HEK293 (cell line): ENCODE data around the gene ELMO1.

Source experiments
- CTCF ChIA-PET: fragments of 350-600 bp; formaldehyde crosslinking; extraction: SDS; loops from one replicate; lab custom pipeline; 2021; ENCODE audit warnings: antibody characterized with exemption; lab: Yijun Ruan, JAX
- POLR2A ChIA-PET: fragments of 300-600 bp; formaldehyde crosslinking; extraction: SDS; loops from one replicate; lab custom pipeline; 2020; ENCODE audit warnings: antibody characterized with exemption, inconsistent platforms; lab: Yijun Ruan, JAX
- H3K27ac ChIP-seq: fragments of 200-500 bp; sonication (Bioruptor generic); 2 replicates; pipeline ENCODE4 v1.5.1; 2014; ENCODE audit warnings: low read depth, low read length, control low read depth, inconsistent platforms; ENCODE audit errors: extremely low read depth
- H3K36me3 ChIP-seq, 2 experiments: fragments of 200-500 bp in 1 of 2; sonication (Bioruptor generic) in 1 of 2; 1 replicate in 1 of 2; 2 replicates in 1 of 2; pipeline ENCODE4 v1.5.1; 2014 to 2017; ENCODE audit warnings: inconsistent platforms in 2 of 2, low read length in 2 of 2; ENCODE audit not compliant: control insufficient read depth in 2 of 2, insufficient read depth in 1 of 2
- H3K4me1 ChIP-seq: fragments of 200-500 bp; sonication (Bioruptor generic); 2 replicates; pipeline ENCODE4 v1.5.1; 2014; ENCODE audit warnings: mild to moderate bottlenecking, low read length, inconsistent platforms; ENCODE audit not compliant: control insufficient read depth, insufficient read depth
- H3K4me3 ChIP-seq: 2 replicates; pipeline ENCODE4 v1.5.1; 2011; ENCODE audit warnings: low read depth, mild to moderate bottlenecking, control low read depth, low read length, moderate library complexity
- H3K9me3 ChIP-seq: fragments of 200-500 bp; sonication (Bioruptor generic); 2 replicates; pipeline ENCODE4 v1.5.1; 2014; ENCODE audit warnings: low read depth, low read length, inconsistent platforms; ENCODE audit not compliant: control insufficient read depth, insufficient read depth
- GLI4 ChIP-seq: fragments of 450-650 bp; formaldehyde crosslinking; IDR thresholded peaks from 2 replicates; pipeline ENCODE4 v1.5.1; 2016; ENCODE audit warnings: missing biosample characterization, missing genetic modification characterization
- IKZF3 ChIP-seq: fragments of 450-650 bp; IDR thresholded peaks from 2 replicates; pipeline ENCODE4 v1.5.0; 2018; ENCODE audit warnings: missing biosample characterization, mild to moderate bottlenecking, missing genetic modification characterization, moderate library complexity
- KLF16 ChIP-seq: fragments of 450-650 bp; formaldehyde crosslinking; IDR thresholded peaks from 2 replicates; pipeline ENCODE4 v1.5.1; 2017; ENCODE audit warnings: missing biosample characterization, missing genetic modification characterization
- KLF9 ChIP-seq: fragments of 450-650 bp; formaldehyde crosslinking; IDR thresholded peaks from 2 replicates; pipeline ENCODE4 v1.5.1; 2016; ENCODE audit warnings: missing biosample characterization, missing genetic modification characterization, low read depth
- RBAK ChIP-seq: fragments of 450-650 bp; formaldehyde crosslinking; IDR thresholded peaks from 2 replicates; pipeline ENCODE4 v1.5.1; 2016; ENCODE audit warnings: missing biosample characterization, missing genetic modification characterization
- SALL2 ChIP-seq: fragments of 450-650 bp; formaldehyde crosslinking; IDR thresholded peaks from 2 replicates; pipeline ENCODE4 v1.5.0; 2017; ENCODE audit warnings: missing biosample characterization, mild to moderate bottlenecking, missing genetic modification characterization, borderline replicate concordance
- TRIM28 ChIP-seq: IDR thresholded peaks from 2 replicates; pipeline ENCODE4 v1.6.1; 2011; ENCODE audit warnings: low read length, control low read depth, borderline replicate concordance
- YY1 ChIP-seq: fragments of 450-650 bp; formaldehyde crosslinking; IDR thresholded peaks from 2 replicates; pipeline ENCODE4 v1.5.1; 2018; ENCODE audit warnings: missing biosample characterization, missing genetic modification characterization
- ZBTB17 ChIP-seq: fragments of 450-650 bp; formaldehyde crosslinking; IDR thresholded peaks from 2 replicates; pipeline ENCODE4 v1.5.1; 2016; ENCODE audit warnings: missing biosample characterization, missing genetic modification characterization
- ZBTB44 ChIP-seq: fragments of 450-650 bp; IDR thresholded peaks from 2 replicates; pipeline ENCODE4 v1.5.1; 2018; ENCODE audit warnings: missing biosample characterization, mild to moderate bottlenecking, missing genetic modification characterization
- ZEB2 ChIP-seq: fragments of 450-650 bp; formaldehyde crosslinking; IDR thresholded peaks from 2 replicates; pipeline ENCODE4 v1.5.1; 2016; ENCODE audit warnings: missing biosample characterization, missing genetic modification characterization
- ZNF157 ChIP-seq: fragments of 450-650 bp; formaldehyde crosslinking; IDR thresholded peaks from 2 replicates; pipeline ENCODE4 v1.5.1; 2016; ENCODE audit warnings: missing biosample characterization, missing genetic modification characterization
- ZNF18 ChIP-seq: fragments of 450-650 bp; formaldehyde crosslinking; IDR thresholded peaks from 2 replicates; pipeline ENCODE4 v1.5.1; 2016; ENCODE audit warnings: missing biosample characterization, missing genetic modification characterization
- ZNF2 ChIP-seq: fragments of 450-650 bp; formaldehyde crosslinking; IDR thresholded peaks from 2 replicates; pipeline ENCODE4 v1.5.1; 2016; ENCODE audit warnings: missing biosample characterization, missing genetic modification characterization
- ZNF239 ChIP-seq: fragments of 450-650 bp; formaldehyde crosslinking; IDR thresholded peaks from 2 replicates; pipeline ENCODE4 v1.5.1; 2016; ENCODE audit warnings: missing biosample characterization, missing genetic modification characterization
- ZNF366 ChIP-seq: fragments of 450-650 bp; formaldehyde crosslinking; conservative IDR thresholded peaks from 2 replicates; pipeline ENCODE4 v1.5.1; 2016; ENCODE audit warnings: missing biosample characterization, missing genetic modification characterization
- ZNF629 ChIP-seq: fragments of 450-650 bp; formaldehyde crosslinking; IDR thresholded peaks from 2 replicates; pipeline ENCODE4 v1.5.1; 2017; ENCODE audit warnings: missing biosample characterization, missing genetic modification characterization
- ZXDB ChIP-seq: fragments of 450-650 bp; formaldehyde crosslinking; IDR thresholded peaks from 2 replicates; pipeline ENCODE4 v1.5.1; 2016; ENCODE audit warnings: missing biosample characterization, missing genetic modification characterization
- TF ChIP-seq, protein P1 (sequence below): fragments of 450-650 bp; formaldehyde crosslinking; IDR thresholded peaks from 2 replicates; pipeline ENCODE4 v1.5.1; 2016; ENCODE audit warnings: missing biosample characterization, missing genetic modification characterization

The ELMO1 gene

DNA sequence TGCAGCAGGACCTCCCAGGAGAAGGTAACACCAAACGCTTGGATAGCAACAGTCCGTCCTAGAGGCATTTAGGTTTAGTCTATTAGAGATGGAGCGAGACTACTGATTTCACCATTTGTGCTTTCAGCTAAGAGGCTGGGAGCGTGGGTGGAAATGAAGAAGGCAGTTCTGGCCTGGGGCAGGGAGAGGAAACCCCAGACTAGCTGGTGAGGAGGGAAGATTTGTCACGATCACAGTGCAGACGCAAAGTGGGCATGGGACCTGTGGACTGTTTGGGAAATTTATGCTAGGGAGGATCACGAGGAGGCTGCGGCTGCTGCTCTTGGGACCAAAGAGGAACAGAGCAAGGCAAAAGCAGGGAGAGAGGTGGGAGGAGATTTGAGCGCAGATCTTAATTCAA is 594.0 kb downstream of the ELMO1 start (continued):
- TF ChIP-seq ZNF239 (tag by site-specific recombination) = no peak
- no peak for TF ChIP-seq GLI4 (tag by site-specific recombination)

DNA sequence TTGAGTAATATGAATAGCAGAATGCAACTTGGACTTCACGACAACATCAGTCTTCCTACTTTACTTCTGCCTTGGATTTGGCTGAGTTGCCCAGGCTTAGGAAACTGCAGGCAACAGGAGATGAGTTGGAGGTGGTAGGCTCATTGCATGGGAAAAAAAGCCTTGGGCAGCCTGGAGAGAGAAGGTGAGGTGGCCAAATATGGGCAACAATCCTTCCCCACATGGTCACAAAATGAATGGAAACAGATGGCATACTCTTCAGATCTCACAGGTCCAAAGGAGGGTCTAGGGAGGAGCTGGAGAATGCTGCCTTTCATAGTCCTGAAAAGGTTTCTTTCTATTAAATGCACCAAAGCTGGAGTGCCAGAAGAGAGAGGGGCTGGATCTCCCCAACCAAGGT is 595.7 kb downstream of the ELMO1 start:
- TF ChIP-seq ZEB2 (no peak), ZBTB17 (tag by site-specific recombination) (no peak), KLF9 (tag by site-specific recombination) (no peak)
- TF ChIP-seq, protein P1, sequence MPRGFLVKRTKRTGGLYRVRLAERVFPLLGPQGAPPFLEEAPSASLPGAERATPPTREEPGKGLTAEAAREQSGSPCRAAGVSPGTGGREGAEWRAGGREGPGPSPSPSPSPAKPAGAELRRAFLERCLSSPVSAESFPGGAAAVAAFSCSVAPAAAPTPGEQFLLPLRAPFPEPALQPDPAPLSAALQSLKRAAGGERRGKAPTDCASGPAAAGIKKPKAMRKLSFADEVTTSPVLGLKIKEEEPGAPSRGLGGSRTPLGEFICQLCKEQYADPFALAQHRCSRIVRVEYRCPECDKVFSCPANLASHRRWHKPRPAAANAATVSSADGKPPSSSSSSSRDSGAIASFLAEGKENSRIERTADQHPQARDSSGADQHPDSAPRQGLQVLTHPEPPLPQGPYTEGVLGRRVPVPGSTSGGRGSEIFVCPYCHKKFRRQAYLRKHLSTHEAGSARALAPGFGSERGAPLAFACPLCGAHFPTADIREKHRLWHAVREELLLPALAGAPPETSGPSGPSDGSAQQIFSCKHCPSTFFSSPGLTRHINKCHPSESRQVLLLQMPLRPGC (tag by site-specific recombination) = no peak
- H3K4me3 ChIP-seq = no peak overlapping the region
- ChIA-PET CTCF (no interaction called here), POLR2A (no interaction called here)
- H3K36me3 ChIP-seq = no peaks in the 10 kb centered on the region
- no peaks in the 10 kb centered on the region for H3K4me1 ChIP-seq
- no peak overlapping the region for H3K27ac ChIP-seq
- H3K9me3 ChIP-seq = no peaks in the 10 kb centered on the region

DNA sequence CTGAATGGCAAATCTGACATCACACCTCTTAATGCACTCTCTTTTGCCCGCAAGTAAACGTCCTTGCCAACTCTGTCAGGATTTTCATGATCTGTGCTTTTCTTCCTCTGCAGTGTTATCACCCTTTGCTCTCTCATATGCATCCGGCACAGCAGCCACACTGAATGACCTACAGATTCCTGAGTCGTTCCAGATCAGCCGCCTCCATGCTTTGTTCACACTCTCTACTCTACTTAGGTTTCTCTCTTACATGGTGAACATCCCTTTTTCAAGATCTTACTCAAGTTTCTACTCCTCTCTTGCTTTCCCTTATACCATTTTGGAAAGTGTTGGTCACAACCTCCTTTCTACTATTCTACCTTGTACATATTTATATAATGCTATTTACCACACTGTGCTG is 596.6 kb downstream of the ELMO1 start:
- ChIA-PET POLR2A (no interaction called here), CTCF (no interaction called here)
- TF ChIP-seq ZNF2 (no peak), TRIM28 (no peak), ZNF366 (no peak), KLF16 (tag by site-specific recombination) (no peak), ZXDB (tag by site-specific recombination) (no peak), YY1 (tag by site-specific recombination) (no peak), ZBTB44 (tag by site-specific recombination) (no peak), RBAK (tag by site-specific recombination) (no peak), ZNF18 (tag by site-specific recombination) (no peak), ZNF157 (tag by site-specific recombination) (no peak), ZNF629 (tag by site-specific recombination) (no peak), SALL2 (tag by site-specific recombination) (no peak), IKZF3 (tag by site-specific recombination) (no peak)
- H3K4me1 ChIP-seq = no peaks in the 10 kb centered on the region
- H3K4me3 ChIP-seq = no peak overlapping the region
- H3K9me3 ChIP-seq = no peaks in the 10 kb centered on the region; the same call in 1 of the 2 replicates
- H3K36me3 ChIP-seq = no peaks in the 10 kb centered on the region
- H3K27ac ChIP-seq = no peak overlapping the region
